Gastroesophageal sphincter (tissue), 4 donors: Measurements from ENCODE around the gene GRIP2. TPM values are rescaled to one million over a fixed set of nuclear protein-coding genes. Genes with fewer than 3 reads are reported as not detected.

Experiments used
- ATAC-seq: fragments of 150-250 bp; one replicate; pipeline ENCODE4 v1.9.1; 2016; ENCODE audit warnings: mild to moderate bottlenecking, moderate library complexity
- H3K27ac ChIP-seq, 4 donors: fragments of 200-600 bp; sonication (generic) in 3 of 4; 1 replicate in 3 of 4; 2 replicates in 1 of 4; pipeline ENCODE4 v1.5.1; 2016 to 2019
- H3K27me3 ChIP-seq: fragments of 200-600 bp; sonication (generic); one replicate; pipeline ENCODE4 v1.5.1; 2019
- H3K36me3 ChIP-seq, 2 donors: fragments of 200-600 bp; sonication (generic); one replicate each; pipeline ENCODE4 v1.5.1; 2019; ENCODE audit warnings: control low read depth in 1 of 2
- H3K4me1 ChIP-seq, 3 donors: fragments of 200-600 bp; sonication (generic); 1 replicate in 2 of 3; 2 replicates in 1 of 3; pipeline ENCODE4 v1.5.1; 2016 to 2019; ENCODE audit warnings: control low read depth in 2 of 3
- H3K4me3 ChIP-seq, 2 donors: fragments of 200-600 bp; sonication (generic); one replicate each; pipeline ENCODE4 v1.5.1; 2019; ENCODE audit warnings: mild to moderate bottlenecking in 1 of 2, moderate library complexity in 1 of 2
- H3K9me3 ChIP-seq, 3 donors: fragments of 200-600 bp; sonication (generic); one replicate each; pipeline ENCODE4 v1.5.1; 2017 to 2019; ENCODE audit warnings: control low read depth in 2 of 3
- CTCF ChIP-seq, 4 experiments: fragments of 200-600 bp in 2 of 4; fragments of 450-650 bp in 2 of 4; sonication (generic) in 1 of 4; IDR thresholded peaks; one replicate each; pipeline ENCODE4 v1.5.1; 2017 to 2019; ENCODE audit warnings: antibody characterized with exemption in 4 of 4, mild to moderate bottlenecking in 2 of 4, moderate library complexity in 2 of 4
- EP300 ChIP-seq: sonication (generic); formaldehyde crosslinking; IDR thresholded peaks from one replicate; pipeline ENCODE4 v1.6.1; 2017; ENCODE audit warnings: antibody characterized with exemption, mild to moderate bottlenecking
- POLR2A ChIP-seq, 2 donors: fragments of 450-650 bp; IDR thresholded peaks; one replicate each; pipeline ENCODE4 v1.6.1; 2017; ENCODE audit warnings: antibody characterized with exemption in 2 of 2, mild to moderate bottlenecking in 2 of 2, moderate library complexity in 1 of 2
- POLR2AphosphoS5 ChIP-seq: sonication (generic); formaldehyde crosslinking; IDR thresholded peaks from one replicate; pipeline ENCODE4 v1.6.1; 2017; ENCODE audit warnings: antibody characterized with exemption
- WGBS, 2 donors: methylation state at CpG; one replicate each; pipeline ENCODE4 v1.1.5; 2018; ENCODE audit warnings: low coverage in 1 of 2; 5-methylcytosine and 5-hydroxymethylcytosine counted together
- total RNA-seq, 4 donors: library from RNA; depleted of rRNA; stranded (reverse); fragments of >200 nt; gene quantifications; one replicate each; pipeline ENCODE4 v1.1.0, GENCODE V29; 2016

GRIP2 gene
- total RNA-seq, 4 donors from 2014 or later: 0.27 to 1.6 (median 0.72) TPM

- H3K27ac ChIP-seq: peak overlapping the region in 3 of 4 donors; percentile 51 to 77 (median 72)
- 21 to 42% methylated on average over 15 to 16 of the region's 17 CpGs for WGBS, 2 donors
- TF ChIP-seq POLR2AphosphoS5: no peak
- TF ChIP-seq POLR2A (IDR thresholded peaks at IDR 0.05): no peak
- no peak for TF ChIP-seq CTCF (IDR thresholded peaks at IDR 0.05)
- TF ChIP-seq EP300: no peak
- H3K4me1 ChIP-seq: peaks cover 0 to 32% (median 6%) of the 10 kb centered on the region in 3 donors
- H3K9me3 ChIP-seq: no peaks in the 10 kb centered on the region
- peak overlapping the region in 1 of 2 donors; percentile 26 for H3K4me3 ChIP-seq
- H3K27me3 ChIP-seq: no peaks in the 10 kb centered on the region
- peak; percentile 46 for ATAC-seq
- H3K36me3 ChIP-seq: no peaks in the 10 kb centered on the region
Observed at GRCh38 chr3:14525685-14526631, 14.2 kb downstream of the GRIP2 start.

GRCh38 chr3:14524920-14525660 lies 15.1 kb downstream of the GRIP2 start:
- peak overlapping the region in 1 of 2 donors; percentile 26 for H3K4me3 ChIP-seq
- WGBS, 2 donors: 59% methylated on average over 4 of the region's 9 CpGs; no CpG with 5 or more reads in 1 of the 2 donors
- ATAC-seq: no peak
- H3K4me1 ChIP-seq: peaks cover 0 to 32% (median 6%) of the 10 kb centered on the region in 3 donors
- H3K36me3 ChIP-seq: no peaks in the 10 kb centered on the region
- no peaks in the 10 kb centered on the region for H3K27me3 ChIP-seq
- TF ChIP-seq EP300: no peak
- TF ChIP-seq POLR2AphosphoS5: no peak
- TF ChIP-seq POLR2A (IDR thresholded peaks at IDR 0.05): no peak
- no peak for TF ChIP-seq CTCF (IDR thresholded peaks at IDR 0.05)
- H3K27ac ChIP-seq: peak overlapping the region in 3 of 4 donors; percentile 51 to 77 (median 72)
- H3K9me3 ChIP-seq: no peaks in the 10 kb centered on the region

DNA sequence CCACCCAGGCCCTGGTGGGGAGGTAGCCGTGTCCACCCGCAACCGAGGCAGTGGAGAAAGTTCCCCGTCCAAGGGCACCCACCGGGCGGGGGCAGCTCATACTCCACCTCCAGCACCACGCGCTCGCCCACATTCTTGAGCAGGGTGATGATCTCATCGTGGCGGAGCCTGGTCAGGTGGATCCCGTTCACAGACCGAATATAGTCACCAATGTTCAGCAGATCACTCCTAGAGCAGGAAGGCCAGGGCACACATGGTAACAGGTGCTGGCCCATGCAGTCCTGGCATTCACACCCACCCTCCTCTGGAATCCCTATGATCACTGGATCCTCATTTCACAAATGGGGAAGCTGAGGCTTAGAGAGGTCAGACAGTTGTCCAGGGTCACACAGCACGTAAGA lies 15.8 kb downstream of the GRIP2 start:
- no peaks in the 10 kb centered on the region for H3K36me3 ChIP-seq
- H3K4me3 ChIP-seq: no peak overlapping the region
- no peaks in the 10 kb centered on the region for H3K9me3 ChIP-seq
- no peak for TF ChIP-seq EP300
- no peak for TF ChIP-seq POLR2AphosphoS5
- TF ChIP-seq POLR2A (IDR thresholded peaks at IDR 0.05): no peak
- H3K27ac ChIP-seq: peak overlapping the region in 2 of 4 donors; percentile 9 to 77
- H3K27me3 ChIP-seq: no peaks in the 10 kb centered on the region
- no peak for ATAC-seq
- H3K4me1 ChIP-seq: peaks cover 0 to 32% (median 6%) of the 10 kb centered on the region in 3 donors
- 93% methylated on average over 6 of the region's 14 CpGs; no CpG with 5 or more reads in 1 of the 2 donors for WGBS, 2 donors

DNA sequence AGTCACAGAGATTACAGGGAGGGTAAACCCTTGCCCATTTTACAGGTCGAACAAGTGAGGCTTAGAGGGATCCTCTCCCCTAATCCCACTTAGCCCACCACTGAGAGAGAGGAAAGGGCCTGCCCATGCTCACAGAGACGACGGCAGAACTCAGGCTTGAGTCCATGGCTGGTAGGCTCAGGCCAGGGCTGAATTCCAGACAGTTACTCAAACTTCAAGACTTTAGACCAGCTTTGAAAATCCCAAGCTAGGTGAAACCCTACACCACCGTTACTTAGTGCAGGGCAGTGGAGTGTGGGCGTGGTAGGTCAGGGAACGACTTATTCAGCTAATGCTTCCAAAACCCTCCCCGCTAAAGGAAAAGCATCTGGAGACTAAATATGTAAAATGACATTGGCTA lies 16.4 kb downstream of the GRIP2 start:
- Histone ChIP-seq H3K36me3 (no peaks in the 10 kb centered on the region), H3K4me3 (no peak overlapping the region), H3K27me3 (no peaks in the 10 kb centered on the region), H3K4me1 (peaks cover 0 to 32% (median 6%) of the 10 kb centered on the region in 3 donors), H3K9me3 (no peaks in the 10 kb centered on the region), H3K27ac (peak overlapping the region in 1 of 4 donors; percentile 77)
- TF ChIP-seq CTCF (IDR thresholded peaks at IDR 0.05) (no peak), EP300 (no peak), POLR2A (IDR thresholded peaks at IDR 0.05) (no peak), POLR2AphosphoS5 (no peak)
- WGBS, 2 donors: 33 to 70% methylated on average over 4 of the region's 7 CpGs
- ATAC-seq: no peak

DNA sequence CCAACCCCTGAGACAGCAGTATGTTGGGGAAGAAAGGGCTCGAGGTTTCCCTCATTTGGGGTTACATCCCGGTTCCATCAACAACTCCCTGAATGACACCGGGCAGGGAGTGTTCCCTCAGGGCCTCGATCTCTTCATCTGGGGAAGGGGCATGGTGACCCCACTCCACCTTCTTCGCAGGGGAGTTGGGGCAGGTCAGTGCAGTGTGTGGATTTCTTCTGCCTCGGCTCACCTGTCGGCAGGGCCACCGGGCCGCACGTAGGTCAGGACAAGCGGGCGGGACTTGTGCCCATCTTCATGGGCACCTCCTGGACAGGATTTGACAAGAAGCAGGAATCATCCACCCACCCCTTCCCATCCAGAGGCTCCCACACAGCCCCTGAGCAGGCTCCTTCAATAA lies 17.4 kb downstream of the GRIP2 start:
- H3K4me1 ChIP-seq: peaks cover 0 to 32% (median 6%) of the 10 kb centered on the region in 3 donors
- no peaks in the 10 kb centered on the region for H3K27me3 ChIP-seq
- TF ChIP-seq POLR2A (IDR thresholded peaks at IDR 0.05) (no peak), POLR2AphosphoS5 (no peak), EP300 (no peak), CTCF (IDR thresholded peaks at IDR 0.05) (no peak)
- ATAC-seq: no peak
- no peak overlapping the region for H3K4me3 ChIP-seq
- peak overlapping the region in 3 of 4 donors; percentile 12 to 53 (median 24) for H3K27ac ChIP-seq
- H3K9me3 ChIP-seq: no peaks in the 10 kb centered on the region
- no peaks in the 10 kb centered on the region for H3K36me3 ChIP-seq
- WGBS, 2 donors: no CpG with 5 or more reads among the region's 12 CpGs
